NCI-H2227 (cell line): Measurements from ENCODE around the gene SLC25A14.
"Not testable (repeated sequence)": the region's sequence is repeated elsewhere in the genome, so short reads cannot be mapped to it uniquely, and the experiment has no call there.

Experiments used
- DNase-seq: peaks from one replicate; lab custom pipeline; 2025; ENCODE audit not compliant: unreplicated experiment; lab: John Stamatoyannopoulos, UW

The SLC25A14 gene, protein sequence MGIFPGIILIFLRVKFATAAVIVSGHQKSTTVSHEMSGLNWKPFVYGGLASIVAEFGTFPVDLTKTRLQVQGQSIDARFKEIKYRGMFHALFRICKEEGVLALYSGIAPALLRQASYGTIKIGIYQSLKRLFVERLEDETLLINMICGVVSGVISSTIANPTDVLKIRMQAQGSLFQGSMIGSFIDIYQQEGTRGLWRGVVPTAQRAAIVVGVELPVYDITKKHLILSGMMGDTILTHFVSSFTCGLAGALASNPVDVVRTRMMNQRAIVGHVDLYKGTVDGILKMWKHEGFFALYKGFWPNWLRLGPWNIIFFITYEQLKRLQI

DNA sequence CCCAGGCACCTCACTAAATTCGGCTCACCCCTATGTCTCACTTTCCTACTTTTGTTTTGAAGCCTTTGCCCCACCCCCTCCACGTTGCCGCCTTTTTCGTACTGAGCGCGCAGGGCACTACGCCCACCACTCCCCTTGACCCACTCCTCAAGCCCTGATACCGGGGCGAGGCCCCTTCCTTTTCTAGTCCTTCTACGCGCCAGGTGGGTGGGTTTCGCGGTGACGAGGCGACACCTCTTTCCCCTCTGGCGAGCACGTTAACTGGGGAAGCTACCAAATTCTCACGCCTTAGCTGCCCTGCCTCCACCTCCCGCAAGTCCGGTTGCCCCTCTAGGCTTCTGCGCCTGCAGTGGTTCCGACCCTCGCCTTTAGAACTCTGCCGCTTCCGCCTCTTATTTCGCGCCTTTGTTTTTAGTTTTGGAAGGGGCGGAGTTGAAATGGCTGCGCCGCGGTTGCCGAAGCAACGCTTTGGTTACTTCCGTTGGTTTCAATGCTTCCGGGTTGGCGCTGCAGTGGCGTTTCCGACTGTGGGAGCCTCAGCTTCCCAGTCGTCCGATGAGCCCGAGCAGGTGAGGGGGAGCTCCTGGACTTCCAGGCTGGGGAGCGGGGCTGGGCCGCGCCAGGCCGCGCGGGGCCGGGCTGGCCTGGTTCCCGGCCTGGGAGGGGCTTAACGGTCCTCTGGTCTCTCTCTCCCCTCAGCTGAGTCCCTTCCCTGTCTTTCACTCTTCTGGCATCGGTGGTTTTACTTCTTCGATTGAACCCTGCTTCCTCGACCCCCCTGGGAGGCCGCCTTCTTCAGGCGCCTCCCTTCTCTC lies at the start of gene SLC25A14:
Gene SLC25A14, plus strand, starts transcription at position 512 of the 815 bp plus-strand sequence. CDS start 360 bp downstream, outside the sequence.
- DNase-seq: peak; percentile 95

DNA sequence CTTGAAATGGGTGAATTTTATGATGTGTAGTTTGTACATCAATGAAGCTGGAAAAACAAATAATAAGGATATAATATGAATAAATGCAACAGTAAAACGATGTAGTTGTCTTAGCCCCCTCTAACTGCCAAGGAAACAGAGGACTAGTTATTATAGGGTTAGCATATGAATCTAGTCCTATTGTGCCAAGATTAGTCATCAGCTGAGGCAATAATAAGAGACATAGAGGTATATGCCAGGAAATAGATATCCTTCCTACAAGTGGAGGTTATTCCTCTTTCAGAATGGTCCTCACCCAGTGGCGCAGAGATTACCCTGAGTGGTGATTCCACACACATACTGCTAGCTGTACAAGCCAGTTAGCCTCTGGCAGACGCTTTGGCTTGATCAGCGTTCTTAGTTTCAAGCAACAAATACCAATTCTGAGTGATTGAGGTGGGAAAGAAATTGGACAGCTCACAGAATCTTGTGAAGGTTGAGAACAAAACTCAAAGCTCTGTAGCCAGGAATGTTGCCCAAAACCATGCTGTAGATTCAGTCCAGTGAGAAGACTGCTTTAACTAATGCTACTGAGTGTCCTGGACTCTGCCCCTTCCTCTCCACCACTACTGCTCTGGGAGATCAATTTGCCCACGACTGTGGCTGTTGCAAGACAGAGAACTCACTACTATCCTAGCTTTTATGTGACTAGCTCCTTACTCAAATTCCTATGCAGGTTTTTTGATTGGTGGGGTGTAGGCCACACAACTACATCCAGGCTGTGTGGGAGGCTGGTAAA lies 44.0 kb upstream of the SLC25A14 start:
- no peak for DNase-seq

DNA sequence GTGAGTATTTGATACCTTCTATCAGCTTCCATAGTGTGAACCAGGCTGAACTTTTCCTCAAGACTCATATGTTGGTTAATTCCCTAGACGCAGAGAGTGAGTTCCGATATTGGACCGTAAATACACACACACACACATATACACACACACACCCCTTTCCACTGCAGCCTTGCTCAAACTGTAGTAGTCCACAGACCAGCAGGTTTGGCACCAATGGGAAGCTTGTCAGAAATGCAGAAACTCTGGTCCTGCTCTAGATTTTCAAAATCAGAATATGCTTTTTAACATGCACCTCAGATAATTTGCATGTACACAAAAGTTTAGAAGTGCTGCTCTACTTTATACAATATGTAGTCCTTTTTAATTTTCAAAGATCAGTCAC lies 43.4 kb upstream of the SLC25A14 start:
- DNase-seq: no peak

DNA sequence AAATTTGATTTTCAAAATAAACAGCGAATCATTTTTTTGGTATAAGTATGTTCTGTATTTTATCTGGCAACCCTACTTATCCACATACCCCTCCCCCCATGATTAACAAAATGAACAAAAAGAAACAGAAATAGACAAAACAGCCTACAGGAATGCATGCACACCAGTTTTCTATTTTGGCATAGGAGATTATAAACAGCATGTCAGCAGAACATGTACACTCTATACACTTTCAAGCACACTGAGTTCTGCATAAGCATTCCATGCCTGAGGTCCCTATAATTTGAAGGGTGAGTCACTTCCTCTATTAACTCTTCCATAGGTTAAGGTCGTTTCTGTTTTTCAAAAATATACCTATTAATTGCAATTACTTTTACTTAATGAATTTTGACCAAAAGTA lies 43.0 kb upstream of the SLC25A14 start:
- no peak for DNase-seq

DNA sequence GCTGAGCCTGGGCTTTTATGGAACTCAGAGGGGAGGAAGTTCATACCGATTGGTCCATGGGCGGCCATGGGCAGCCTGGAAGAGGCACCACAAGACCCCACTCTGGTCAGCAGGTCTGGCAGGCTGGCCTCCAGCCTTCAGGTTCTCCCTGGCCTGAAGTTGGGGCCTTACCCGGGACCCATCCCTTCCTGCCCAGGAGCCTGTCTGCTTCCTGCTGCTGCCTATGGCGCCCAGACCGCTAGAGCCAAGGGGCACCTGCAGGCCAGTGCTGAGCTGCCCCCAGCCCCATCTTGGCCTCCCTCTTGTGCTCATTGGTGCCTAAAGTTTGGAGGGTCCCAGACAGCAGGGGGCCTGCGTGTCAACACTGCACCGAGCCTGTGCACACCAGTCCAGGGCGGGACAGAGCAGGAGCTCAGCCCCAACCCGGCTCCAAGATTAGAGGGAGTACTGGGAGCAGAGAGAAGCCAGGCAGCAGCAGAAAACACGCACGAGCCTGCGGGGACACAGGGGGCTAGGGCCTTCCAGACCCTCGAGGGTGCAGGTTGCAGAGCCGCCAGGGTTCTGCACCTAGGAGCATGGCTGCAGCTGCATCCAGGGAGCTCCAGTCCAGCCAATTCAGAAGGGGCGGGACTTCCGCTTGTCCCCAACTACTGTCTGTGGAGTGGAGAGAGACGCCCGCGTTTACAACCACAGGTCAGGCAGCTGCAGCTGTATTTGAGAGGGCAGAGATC lies 40.3 kb upstream of the SLC25A14 start:
- peak; percentile 62 for DNase-seq

DNA sequence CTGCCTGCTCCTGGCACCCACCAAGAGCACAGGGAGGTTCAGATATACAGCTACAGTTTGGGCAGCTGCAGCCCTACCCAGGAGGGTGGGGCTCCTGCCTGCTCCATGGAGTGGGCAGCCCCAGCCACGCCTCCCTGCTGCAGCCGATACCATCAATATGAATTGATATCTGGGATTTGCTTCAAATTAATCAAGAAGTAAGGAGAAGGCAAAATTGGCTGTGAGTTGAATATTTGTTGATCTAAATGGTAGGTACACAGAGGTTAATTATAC lies 39.8 kb upstream of the SLC25A14 start:
- DNase-seq: no peak

DNA sequence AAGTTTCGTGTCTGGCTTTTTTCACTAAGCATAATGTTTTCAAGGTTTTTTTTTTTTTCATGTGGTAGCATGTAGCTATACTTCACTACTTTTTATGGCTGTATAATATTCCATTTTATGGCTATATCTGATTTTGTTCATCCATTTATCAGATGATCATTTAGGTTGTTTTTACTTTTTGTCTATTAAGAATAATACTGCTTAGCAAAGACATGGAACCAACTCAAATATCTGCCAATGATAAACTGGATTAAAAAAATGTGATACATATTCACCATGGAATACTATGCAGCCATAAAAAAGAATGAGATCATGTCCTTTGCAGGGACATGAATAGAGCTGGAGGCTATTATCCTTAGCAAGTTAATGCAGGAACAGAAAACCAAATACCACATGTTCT lies 38.3 kb upstream of the SLC25A14 start:
- DNase-seq: no peak

DNA sequence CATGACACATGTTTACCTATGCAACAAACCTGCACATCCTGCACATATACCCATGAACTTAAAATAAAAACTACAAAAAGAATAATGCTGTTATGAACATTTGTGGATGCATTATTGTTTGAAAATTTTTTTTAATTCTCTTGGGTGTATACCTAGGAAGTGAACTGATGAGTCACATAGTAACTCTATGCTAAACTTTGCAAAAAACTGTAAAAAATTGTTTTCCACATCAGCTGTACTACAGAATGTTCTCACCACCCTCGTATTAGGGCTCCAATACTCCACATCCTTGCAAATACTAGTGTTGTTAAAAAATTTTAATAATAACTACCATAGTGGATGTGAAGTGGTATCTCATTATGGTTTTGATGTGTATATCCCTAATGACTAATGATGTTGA lies 37.7 kb upstream of the SLC25A14 start:
- DNase-seq: no peak

DNA sequence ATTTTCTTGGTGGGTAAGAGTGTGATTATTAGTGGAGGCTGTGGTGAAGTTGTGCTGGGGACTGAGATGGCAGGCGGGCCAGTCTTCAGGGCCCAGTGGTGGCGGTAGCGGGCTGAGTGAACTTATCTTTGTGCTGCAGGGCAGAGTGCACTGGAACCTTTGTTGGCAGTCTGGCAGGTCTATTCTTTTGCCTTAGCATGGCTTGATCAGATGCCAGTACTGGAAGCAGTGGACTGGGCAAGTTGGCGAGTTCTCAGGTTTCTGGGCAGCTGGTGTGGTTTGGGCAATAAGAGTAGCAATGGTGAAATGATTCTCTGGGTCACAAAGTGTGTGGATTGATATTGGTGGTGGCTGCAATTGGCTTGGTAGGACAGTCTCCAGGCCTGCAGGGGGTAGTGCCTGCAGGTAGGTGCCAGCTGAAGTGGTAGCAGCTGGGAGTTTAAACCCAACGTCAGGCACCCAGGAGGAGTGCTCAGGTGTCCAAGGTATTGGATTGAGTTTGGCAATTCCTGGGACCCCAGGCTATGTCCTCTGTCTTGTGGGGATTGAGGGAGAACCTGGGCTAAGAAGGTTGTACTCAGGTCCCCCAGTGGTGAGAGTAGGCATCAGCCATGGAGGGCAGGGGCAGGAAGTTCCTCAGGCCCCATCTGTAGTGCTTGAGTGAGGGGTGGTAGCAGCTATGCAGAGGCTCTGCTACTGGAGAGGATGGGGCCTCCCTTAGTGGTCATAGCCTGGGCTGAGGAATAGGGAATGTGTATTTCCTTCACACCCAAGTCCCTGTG lies 34.9 kb upstream of the SLC25A14 start:
- no peak for DNase-seq

DNA sequence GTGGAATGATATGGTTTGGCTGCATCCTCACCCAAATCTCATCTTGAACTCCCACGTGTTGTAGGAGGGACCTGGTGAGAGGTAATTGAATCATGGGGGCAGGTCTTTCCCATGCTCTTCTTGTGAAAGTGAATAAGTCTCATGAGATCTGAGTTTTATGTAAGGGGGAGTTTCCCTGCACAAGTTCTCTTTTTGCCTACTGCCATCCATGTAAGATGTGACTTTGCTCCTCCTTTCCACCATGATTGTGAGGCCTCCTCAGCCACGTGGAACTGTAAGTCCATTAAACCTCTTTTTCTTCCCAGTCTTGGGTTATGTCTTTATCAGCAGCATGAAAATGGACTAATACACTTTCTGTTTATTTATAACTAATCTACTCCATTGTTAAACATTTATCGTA lies 19.8 kb upstream of the SLC25A14 start:
- not testable (repeated sequence) for DNase-seq

DNA sequence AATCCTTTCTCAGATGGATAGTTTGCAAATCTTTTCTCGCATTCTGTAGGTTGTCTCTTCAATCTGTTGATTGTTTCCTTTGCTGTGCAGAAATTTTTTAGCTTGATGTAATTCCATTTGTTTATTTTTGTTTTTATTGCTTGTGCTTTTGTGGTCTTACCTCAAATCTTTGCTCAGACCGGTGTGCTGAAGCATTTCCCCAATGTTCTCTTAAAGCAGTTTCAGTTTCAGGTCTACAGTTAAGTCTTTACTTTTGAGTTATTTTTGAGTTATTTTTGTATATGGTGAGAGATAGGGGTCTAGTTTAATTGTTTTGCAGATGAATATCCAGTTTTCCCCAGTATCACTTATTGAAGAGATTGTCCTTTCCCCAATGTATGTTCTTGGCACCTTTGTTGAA lies 18.2 kb upstream of the SLC25A14 start:
- DNase-seq: no peak

DNA sequence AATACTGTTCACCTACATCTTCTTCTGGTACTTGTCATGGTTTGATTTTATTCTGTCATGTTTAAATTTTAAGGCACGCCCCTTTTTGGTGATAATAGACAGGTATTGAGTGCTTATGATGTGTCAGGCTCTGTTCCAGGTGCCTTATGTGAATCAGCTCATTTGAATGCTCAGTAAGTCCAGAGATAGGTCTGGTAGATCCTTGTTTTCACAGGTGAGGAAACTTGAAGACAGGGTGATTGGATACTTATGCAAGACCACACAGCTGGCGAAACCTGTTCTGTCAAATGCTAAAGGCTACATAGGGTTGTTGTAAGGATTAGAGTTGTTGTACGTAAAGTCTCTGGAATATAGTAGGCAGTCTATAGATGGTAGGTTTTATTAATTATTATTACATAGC lies 9.6 kb upstream of the SLC25A14 start:
- DNase-seq: no peak

DNA sequence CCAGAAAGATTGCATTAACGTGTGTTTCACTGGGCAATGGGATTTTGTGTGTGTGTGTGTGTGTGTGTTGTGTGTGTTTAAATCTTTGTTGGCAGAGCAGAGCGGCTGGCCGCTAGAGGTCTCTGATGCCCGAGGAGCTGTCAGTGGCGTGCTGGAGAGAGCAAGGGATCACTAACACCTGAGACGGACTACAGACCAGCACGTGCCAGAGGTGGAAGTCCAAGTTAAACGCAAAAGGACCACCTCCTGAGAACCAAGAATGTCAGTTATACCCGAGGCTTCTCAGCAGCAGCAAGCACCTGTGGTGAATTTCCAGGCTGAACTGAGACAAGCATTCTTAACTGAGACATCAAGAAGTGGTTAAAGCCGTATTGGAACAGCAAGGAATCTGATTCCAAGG lies 9.0 kb upstream of the SLC25A14 start:
- DNase-seq: peak; percentile 80

DNA sequence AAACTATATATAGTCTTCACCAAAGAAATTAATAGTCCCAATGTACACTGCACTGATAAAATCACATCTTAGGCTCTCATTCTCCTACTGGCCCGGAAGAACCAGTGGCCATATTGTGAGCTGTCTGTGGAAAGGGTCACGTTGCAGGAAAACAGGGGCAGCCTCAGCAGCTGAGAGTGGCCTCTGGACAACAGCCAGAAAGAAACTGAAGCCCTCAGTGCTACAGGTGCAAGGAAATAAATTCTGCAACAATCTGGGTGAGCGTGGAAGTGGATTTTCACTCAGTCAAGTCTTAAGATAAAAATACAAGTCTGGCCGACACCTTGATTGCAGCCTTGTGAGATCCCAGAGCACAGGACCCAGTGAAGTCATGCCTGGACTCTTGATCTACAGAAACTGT lies 3.2 kb upstream of the SLC25A14 start:
- DNase-seq: no peak

DNA sequence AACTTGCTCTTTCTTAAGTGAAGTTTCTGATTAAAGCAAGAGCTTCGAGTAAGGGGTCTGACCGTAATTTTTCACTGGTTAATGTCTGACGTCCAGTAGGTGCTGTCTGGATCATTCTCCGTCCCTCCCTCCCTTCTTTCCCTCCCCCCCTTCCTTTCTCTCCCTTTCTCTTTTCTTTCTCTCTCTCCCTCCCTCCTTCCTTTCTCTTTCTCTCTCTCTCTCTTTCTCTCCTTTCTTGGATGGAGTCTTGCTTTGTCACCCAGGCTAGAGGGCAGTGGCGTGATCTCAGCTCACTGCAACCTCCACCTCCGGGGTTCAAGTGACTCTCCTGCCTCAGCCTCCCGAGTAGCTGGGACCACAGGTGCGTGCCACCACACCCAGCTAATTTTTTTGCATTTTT lies 850 bp upstream of the SLC25A14 start:
- DNase-seq: not testable (repeated sequence)

DNA sequence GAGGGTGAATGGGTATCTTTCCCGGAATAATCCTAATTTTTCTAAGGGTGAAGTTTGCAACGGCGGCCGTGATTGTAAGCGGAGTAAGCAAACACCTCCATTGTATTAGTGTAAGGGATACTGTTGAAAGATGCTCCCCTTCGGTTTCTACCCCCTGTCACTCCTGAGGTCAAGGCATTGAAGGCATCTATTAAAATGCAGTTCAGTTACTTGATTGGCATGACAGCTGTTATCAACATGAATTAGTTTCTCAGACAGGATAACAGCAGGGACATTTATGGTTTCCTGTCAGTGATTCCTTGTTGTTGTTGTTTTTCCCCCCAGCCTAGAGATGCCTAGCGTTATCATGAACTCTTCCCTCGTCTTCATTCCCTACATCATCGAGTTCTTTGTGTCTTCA lies 552 bp downstream of the SLC25A14 start:
- no peak for DNase-seq

DNA sequence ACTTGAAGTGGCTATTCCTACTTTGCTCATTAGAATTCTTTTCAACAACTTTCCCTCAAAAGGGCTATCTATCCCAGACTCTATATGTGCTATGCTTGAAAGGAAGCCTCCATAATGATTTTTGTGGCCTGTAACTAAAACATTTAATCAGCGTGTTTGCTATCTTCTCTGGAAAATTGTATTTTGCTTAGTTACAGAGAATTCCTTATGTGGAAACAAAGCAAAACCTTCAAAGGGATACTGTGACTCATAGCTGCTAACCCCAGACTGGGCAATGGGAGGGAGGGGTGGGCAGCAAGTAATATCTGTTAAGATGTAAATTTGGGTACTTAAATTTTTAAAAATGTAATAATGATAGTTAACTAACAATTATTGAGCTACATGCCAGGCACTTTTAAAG lies 3.7 kb downstream of the SLC25A14 start:
- no peak for DNase-seq

DNA sequence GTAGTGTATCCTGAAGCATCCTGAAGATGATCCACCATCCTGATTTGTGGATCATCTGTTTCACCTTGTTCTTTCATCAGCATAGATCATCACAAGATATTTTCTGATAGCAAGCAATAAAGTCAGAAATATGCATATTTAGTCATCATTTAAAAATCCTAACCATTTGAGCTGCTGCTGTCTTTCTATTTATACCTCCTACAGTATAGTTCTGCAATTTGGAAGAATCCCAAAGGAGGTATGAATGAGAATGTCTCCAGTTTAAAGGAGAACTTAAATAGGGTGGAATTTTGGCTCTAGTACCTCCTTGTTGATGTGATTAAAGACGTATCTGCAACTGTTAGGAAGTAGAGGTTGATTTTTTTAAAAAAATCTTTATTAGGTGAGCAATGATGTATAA lies 7.6 kb downstream of the SLC25A14 start:
- DNase-seq: no peak

DNA sequence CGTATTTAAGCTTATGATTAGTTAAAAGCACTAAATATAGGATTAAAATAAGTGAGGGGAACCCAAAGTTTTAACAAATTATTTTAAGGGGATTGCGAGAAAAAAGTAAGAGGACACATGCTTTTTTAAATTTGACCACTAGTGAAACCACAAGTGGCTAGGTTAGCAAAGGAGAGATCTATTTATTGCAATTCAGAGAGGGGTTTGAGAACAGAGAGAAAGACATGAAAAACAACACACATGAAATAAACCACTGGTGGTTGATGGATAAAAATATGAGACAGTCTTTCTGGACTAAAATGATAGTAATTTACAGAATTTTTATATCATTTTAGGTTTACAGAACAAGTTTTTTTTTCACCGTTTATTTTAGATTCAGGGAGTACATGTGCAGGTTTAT lies 11.8 kb downstream of the SLC25A14 start:
- no peak for DNase-seq

DNA sequence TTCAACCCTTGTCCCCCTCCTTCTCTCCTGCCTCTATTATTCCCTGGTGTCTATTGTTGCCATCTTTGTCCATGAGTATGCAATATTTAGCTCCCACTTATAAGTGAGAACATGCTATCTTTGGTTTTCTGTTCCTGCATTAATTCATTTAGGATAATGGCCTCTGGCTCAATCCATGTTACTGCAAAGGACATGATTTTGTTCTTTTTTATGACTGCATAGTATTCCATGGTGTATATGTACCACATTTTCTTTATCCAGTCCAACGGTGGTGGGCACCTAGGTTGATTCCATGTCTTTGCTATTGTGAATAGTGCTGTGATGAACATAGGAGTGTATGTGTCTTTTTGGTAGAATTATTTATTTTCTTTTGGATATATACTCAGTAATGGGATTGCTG lies 12.3 kb downstream of the SLC25A14 start:
- not testable (repeated sequence) for DNase-seq

DNA sequence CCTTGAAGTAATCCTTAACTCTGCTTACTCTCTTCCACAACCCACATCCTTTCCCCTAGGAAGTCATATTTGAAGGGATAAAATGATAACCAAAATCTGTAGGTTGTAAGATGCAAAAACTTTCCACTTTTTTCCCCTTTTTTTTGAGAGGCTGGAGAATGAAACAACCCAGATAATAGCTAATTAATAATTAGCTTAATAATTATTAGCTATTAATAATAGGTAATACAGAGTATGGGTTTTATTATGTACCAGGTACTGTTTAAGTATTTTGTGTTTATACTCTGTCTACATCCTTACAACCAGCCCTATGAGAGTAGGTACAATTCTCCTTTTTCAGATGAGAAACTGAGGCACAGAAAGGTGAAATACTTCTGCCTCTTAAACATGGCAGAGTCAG lies 36.4 kb downstream of the SLC25A14 start:
- DNase-seq: no peak
